GM12878 (cell line): ENCODE measurements around the gene KIF4B. TPM values are rescaled to one million over a fixed set of nuclear protein-coding genes. Genes with fewer than 3 reads are reported as not detected.

Experiments used
- ATAC-seq: fragments of 200-7000 bp; cut with Tn5 transposase; 3 replicates; pipeline ENCODE4 v1.9.1; 2020; ENCODE audit warnings: mild to moderate bottlenecking, moderate library complexity
- Bru-seq: library from RNA; stranded (reverse); fragments of 400-500 nt; gene quantifications from one replicate; lab custom pipeline; 2021; lab: Mats Ljungman, UMichigan
- BruChase-seq, 2 experiments: library from RNA; stranded (reverse); fragments of 400-500 nt; gene quantifications; one replicate each; lab custom pipeline; 2021; lab: Mats Ljungman, UMichigan
- BruUV-seq: library from RNA; stranded (reverse); fragments of 400-500 nt; replicated peaks from 2 replicates; lab custom pipeline; 2021; lab: Mats Ljungman, UMichigan
- CTCF ChIA-PET: fragments of 300-600 bp; sonication (Branson Sonifier 250); formaldehyde crosslinking; extraction: SDS; loops from one replicate; lab custom pipeline; 2021; ENCODE audit warnings: inconsistent platforms; lab: Yijun Ruan, JAX
- POLR2A ChIA-PET: fragments of 350-600 bp; formaldehyde crosslinking; extraction: SDS; loops from one replicate; lab custom pipeline; 2021; ENCODE audit warnings: inconsistent platforms; lab: Charles Lee
- RAD21 ChIA-PET: fragments of 300-600 bp; sonication (Branson Sonifier 250); formaldehyde crosslinking; loops from one replicate; lab custom pipeline; 2023; ENCODE audit warnings: antibody characterized with exemption; ENCODE audit not compliant: unreplicated experiment; lab: Charles Lee
- SMC1A ChIA-PET: fragments of 300-600 bp; sonication (Branson Sonifier 250); formaldehyde crosslinking; loops from one replicate; lab custom pipeline; 2023; ENCODE audit not compliant: unreplicated experiment, uncharacterized antibody; lab: Charles Lee
- DNase-seq: peaks from one replicate; pipeline ENCODE4 v3.0.0-alpha.2; 2011; ENCODE audit warnings: low read depth, low spot score
- FAIRE-seq: peaks from 3 replicates; lab custom pipeline; 2011; peaks lifted over from hg19 to GRCh38; lab: Jason Lieb, UNC
- H2AFZ ChIP-seq: 2 replicates; pipeline ENCODE4 v1.6.0; 2011; ENCODE audit warnings: low read depth, low read length, control low read depth; ENCODE audit not compliant: control insufficient read depth
- H3K27ac ChIP-seq: 2 replicates; pipeline ENCODE4 v1.5.1; 2011; ENCODE audit warnings: control low read depth; ENCODE audit not compliant: control insufficient read depth, insufficient read depth
- H3K27me3 ChIP-seq, 2 experiments: replicated peaks in 1 of 2; 2 replicates each; pipeline versions ENCODE4 v1.6.0 to v1.6.1; 2011; ENCODE audit warnings: low read length in 1 of 2; ENCODE audit not compliant: control insufficient read depth in 2 of 2, insufficient read depth in 2 of 2
- H3K36me3 ChIP-seq, 2 experiments: 2 replicates each; pipeline ENCODE4 v1.5.1; 2011; ENCODE audit warnings: low read length in 1 of 2; ENCODE audit not compliant: control insufficient read depth in 2 of 2, insufficient read depth in 2 of 2
- H3K4me1 ChIP-seq: 2 replicates; pipeline ENCODE4 v1.6.1; 2011; ENCODE audit warnings: mild to moderate bottlenecking, low read length, moderate library complexity, mixed read lengths; ENCODE audit not compliant: control insufficient read depth, insufficient read depth
- H3K4me2 ChIP-seq: 2 replicates; pipeline ENCODE4 v1.6.0; 2011; ENCODE audit warnings: control low read depth; ENCODE audit not compliant: control insufficient read depth, insufficient read depth
- H3K4me3 ChIP-seq: fragments of 200-600 bp; sonication (generic); 2 replicates; pipeline ENCODE4 v1.5.1; 2016
- H3K79me2 ChIP-seq: 2 replicates; pipeline ENCODE4 v1.6.0; 2011; ENCODE audit warnings: low read length; ENCODE audit not compliant: control insufficient read depth, insufficient read depth
- H3K9ac ChIP-seq: 2 replicates; pipeline ENCODE4 v1.8.0; 2011; ENCODE audit warnings: low read length, control low read depth, mixed read lengths; ENCODE audit not compliant: control insufficient read depth, insufficient read depth
- H3K9me3 ChIP-seq: replicated peaks from 3 replicates; pipeline ENCODE4 v1.5.1; 2011; ENCODE audit warnings: mild to moderate bottlenecking, low read length; ENCODE audit not compliant: control insufficient read depth, insufficient read depth
- H4K20me1 ChIP-seq: 2 replicates; pipeline ENCODE4 v1.6.0; 2011; ENCODE audit not compliant: control insufficient read depth, insufficient read depth
- EGR1 ChIP-seq, 2 experiments: IDR thresholded peaks; 1 replicate in 1 of 2; 2 replicates in 1 of 2; pipeline ENCODE4 v1.6.1; 2011 to 2012; ENCODE audit warnings: low read depth in 2 of 2, low read length in 2 of 2, borderline replicate concordance in 1 of 2, mild to moderate bottlenecking in 1 of 2, moderate library complexity in 1 of 2
- SUPT20H ChIP-seq: IDR thresholded peaks from 2 replicates; pipeline ENCODE4 v1.6.1; 2011; ENCODE audit warnings: low read depth, mild to moderate bottlenecking, low read length, moderate library complexity, borderline replicate concordance; ENCODE audit not compliant: control insufficient read depth
- WGBS: methylation state at CpG from one replicate; pipeline ENCODE4 v1.1.6; 2016; ENCODE audit warnings: low lambda C conversion rate; ENCODE audit not compliant: insufficient replicate concordance, insufficient coverage; ENCODE audit errors: missing lambda C conversion rate; 5-methylcytosine and 5-hydroxymethylcytosine counted together
- in situ Hi-C: fragments of 300-500 bp; cut with MboI; formaldehyde crosslinking; loops from 9 replicates; pipeline ENCODE4 v1.14.3; 2018; ENCODE audit warnings: mixed read lengths
- intact Hi-C: fragments of 100-400 bp; cut with micrococcal nuclease; formaldehyde crosslinking; loops from one replicate; pipeline ENCODE4 v1.14.2; 2022; ENCODE audit not compliant: unreplicated experiment
- long read RNA-seq, 2 experiments: library from polyadenylated mRNA; unstranded; transcript quantifications; one replicate each; pipeline ENCODE4 v2.0.0, GENCODE V29; 2019 to 2020
- polyA minus RNA-seq, 3 experiments: library from RNA; depleted of rRNA, polyadenylated mRNA; stranded (reverse); fragments of >200 nt; gene quantifications; 2 replicates each; pipeline ENCODE4 v1.2.3, GENCODE V29; 2011
- polyA plus RNA-seq, 11 experiments: library from polyadenylated mRNA; depleted of rRNA in 4 of 11; unstranded in 6 of 11; stranded (reverse) in 5 of 11; fragments of >200 nt; fragmentation: Nextera tagmentation in 4 of 11; fragmentation: Illumina TruSeq in 1 of 11; extraction: Ambion mirVana in 4 of 11; extraction: Trizol in 1 of 11; gene quantifications; 1 replicate in 1 of 11; 2 replicates in 10 of 11; pipeline versions ENCODE4 v1.2.1 to v1.2.3, GENCODE V29; 2011 to 2016; ENCODE audit warnings: inconsistent platforms in 2 of 11, missing spikeins in 2 of 11, low read depth in 1 of 11
- total RNA-seq, 4 experiments: library from RNA; depleted of rRNA in 3 of 4; stranded (reverse); fragments of >200 nt in 3 of 4; fragmentation: Illumina TruSeq in 1 of 4; extraction: Trizol in 1 of 4; gene quantifications; 2 replicates each; pipeline versions ENCODE4 v1.2.1 to v1.2.3, GENCODE V29; 2013 to 2021

The KIF4B gene
- total RNA-seq (2013; cell fraction: nucleolus; rRNA removed), result 0.22 and 0.42 TPM in 2 replicates
- total RNA-seq (2014; rRNA removed), result 0.05 TPM in 1 of 2 replicates, not detected in the other
- not detected in 2 replicates for total RNA-seq (2014; rRNA removed; fragmentation: Illumina TruSeq; extraction: Trizol)
- total RNA-seq (2021), result 0.05 TPM in 1 of 2 replicates, not detected in the other
- not detected for polyA plus RNA-seq (2011; ENCODE audit: low read depth)
- 0.05 and 0.07 TPM in 2 replicates for polyA plus RNA-seq (2011; rRNA removed)
- 0.01 TPM in 1 of 2 replicates, not detected in the other for polyA plus RNA-seq (2011; cell fraction: cytosol; rRNA removed)
- polyA plus RNA-seq (2011; cell fraction: nucleus; rRNA removed), result 0.04 TPM in 1 of 2 replicates, not detected in the other
- 0.04 TPM in 1 of 2 replicates, not detected in the other for polyA plus RNA-seq (2012)
- 0.03 and 0.06 TPM in 2 replicates for polyA plus RNA-seq (2014; fragmentation: Illumina TruSeq; extraction: Trizol)
- under 1 TPM in 1 of 2 experiments, not detected in 1; 0.02 TPM for polyA plus RNA-seq (2014; fragmentation: Nextera tagmentation; extraction: Ambion mirVana)
- polyA plus RNA-seq (2014; rRNA removed), result 0.03 TPM in 1 of 2 replicates, not detected in the other
- polyA plus RNA-seq (2016; fragmentation: Nextera tagmentation; extraction: Ambion mirVana), result under 1 TPM; 0.08 to 0.20 TPM
- 0.10 TPM in 1 of 2 replicates, not detected in the other for polyA minus RNA-seq (2011; rRNA and poly(A)+ RNA removed)
- polyA minus RNA-seq (2011; cell fraction: cytosol; rRNA and poly(A)+ RNA removed), result not detected in 2 replicates
- polyA minus RNA-seq (2011; cell fraction: nucleus; rRNA and poly(A)+ RNA removed), result not detected in 2 replicates
- not detected for Bru-seq, nascent RNA
- BruChase-seq, experiment 1, labeled RNA remaining after a 6-hour chase, result percentile 14 among the genes with signal in this experiment
- BruChase-seq, experiment 2, labeled RNA remaining after a 2-hour chase, result percentile 22 among the genes with signal in this experiment
- long read RNA-seq, experiment 1, full-length matches to known transcripts, result 1 of 1 reads
- long read RNA-seq, experiment 1, partial matches to known transcripts, result 0 of 1 reads
- long read RNA-seq, experiment 1, other reads (novel, unspliced or antisense), result 0 of 1 reads
- long read RNA-seq, experiment 2, result 0 reads

DNA sequence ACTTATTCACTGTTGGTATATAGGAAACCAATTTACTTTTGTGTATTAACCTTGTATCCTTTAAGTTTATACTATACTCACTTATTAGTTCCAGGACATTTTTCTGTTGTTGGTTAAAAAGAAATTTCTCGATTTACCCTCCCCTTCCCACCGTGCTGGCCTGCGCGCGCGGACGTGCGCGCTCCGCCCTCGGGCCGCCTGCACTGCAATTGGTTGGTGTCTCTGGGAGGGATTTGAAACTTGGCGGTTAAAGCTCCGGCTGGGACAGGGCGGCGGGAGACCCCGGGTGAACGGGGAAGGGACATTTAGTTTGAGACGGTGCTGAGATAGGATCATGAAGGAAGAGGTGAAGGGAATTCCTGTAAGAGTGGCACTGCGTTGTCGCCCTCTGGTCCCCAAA, at the start of gene KIF4B:
Gene KIF4B, plus strand, starts transcription at position 230 of the 400 bp plus-strand sequence. Its CDS starts 105 bp downstream, at position 335.
- ATAC-seq (no peak), FAIRE-seq (no peak), DNase-seq (no peak)
- no peaks in the 10 kb centered on the region for H3K9me3 ChIP-seq
- H3K4me3 ChIP-seq, result no peak within 1 kb of the TSS
- no peaks in the 10 kb centered on the region for H3K27me3 ChIP-seq
- no TSS peak for BruUV-seq
- H2AFZ ChIP-seq, result no peak within 1 kb of the TSS
- RAD21 ChIA-PET, result no interaction called here
- SMC1A ChIA-PET, result no interaction called here
- H3K79me2 ChIP-seq, result no peaks in the 10 kb centered on the region
- no peak for TF ChIP-seq SUPT20H
- no peak for TF ChIP-seq EGR1 (IDR thresholded peaks at IDR 0.05; ENCODE audit: borderline replicate concordance in 1 of 2, low read depth in 2 of 2, low read length in 2 of 2)
- no peak within 1 kb of the TSS for H3K4me2 ChIP-seq
- H4K20me1 ChIP-seq, result no peaks in the 10 kb centered on the region
- H3K4me1 ChIP-seq, result no peaks in the 10 kb centered on the region
- H3K36me3 ChIP-seq, result no peaks in the 10 kb centered on the region
- intact Hi-C loops (no loop called here), in situ Hi-C loops (no loop called here)
- CTCF ChIA-PET, result no interaction called here
- POLR2A ChIA-PET, result no interaction called here
- WGBS, result 88% methylated on average over 21 of the region's 21 CpGs
- H3K27ac ChIP-seq, result no peak within 1 kb of the TSS
- no peak within 1 kb of the TSS for H3K9ac ChIP-seq
